Loucy (cell line): ENCODE measurements around the gene SLC2A1.

Experiments used
- H2AFZ ChIP-seq: fragments of 200-600 bp; sonication (generic); 2 replicates; pipeline ENCODE4 v1.6.0; 2016; ENCODE audit warnings: antibody characterized with exemption, mild to moderate bottlenecking, low read length, moderate library complexity
- H3F3A ChIP-seq: fragments of 200-600 bp; 2 replicates; pipeline ENCODE4 v1.6.0; 2016; ENCODE audit warnings: antibody characterized with exemption, low read depth, mild to moderate bottlenecking
- H3K27me3 ChIP-seq: fragments of 200-600 bp; sonication (generic); 2 replicates; pipeline ENCODE4 v1.6.1; 2014; ENCODE audit warnings: low read length, mild to moderate bottlenecking; ENCODE audit not compliant: insufficient read depth, poor library complexity, severe bottlenecking
- H3K36me3 ChIP-seq: fragments of 200-600 bp; sonication (generic); 2 replicates; pipeline ENCODE4 v1.6.1; 2016; ENCODE audit warnings: low read length; ENCODE audit not compliant: insufficient read depth
- H3K4me1 ChIP-seq: fragments of 200-600 bp; sonication (generic); 2 replicates; pipeline ENCODE4 v1.5.1; 2014; ENCODE audit warnings: low read length, mild to moderate bottlenecking; ENCODE audit not compliant: insufficient read depth, poor library complexity, severe bottlenecking
- H3K4me2 ChIP-seq: fragments of 200-600 bp; sonication (generic); 2 replicates; pipeline ENCODE4 v1.6.0; 2014; ENCODE audit warnings: antibody characterized with exemption, low read length, low read depth, mild to moderate bottlenecking; ENCODE audit not compliant: poor library complexity, severe bottlenecking
- H3K4me3 ChIP-seq: fragments of 200-600 bp; sonication (generic); 2 replicates; pipeline ENCODE4 v1.5.1; 2014; ENCODE audit warnings: low read length, mild to moderate bottlenecking, mixed read lengths; ENCODE audit not compliant: poor library complexity, severe bottlenecking
- H3K79me2 ChIP-seq: fragments of 200-600 bp; sonication (generic); 2 replicates; pipeline ENCODE4 v1.6.1; 2014; ENCODE audit warnings: low read length; ENCODE audit not compliant: insufficient read depth
- H3K9ac ChIP-seq: fragments of 200-600 bp; sonication (generic); 2 replicates; pipeline ENCODE4 v1.6.0; 2014; ENCODE audit warnings: mild to moderate bottlenecking, low read depth, low read length, moderate library complexity; ENCODE audit not compliant: poor library complexity, severe bottlenecking
- H3K9me2 ChIP-seq: fragments of 200-600 bp; sonication (generic); replicated peaks from 2 replicates; pipeline ENCODE4 v1.6.1; 2016; ENCODE audit warnings: low read depth, low read length, mixed read lengths
- H3K9me3 ChIP-seq: fragments of 200-600 bp; sonication (generic); 2 replicates; pipeline ENCODE4 v1.6.1; 2014; ENCODE audit warnings: mild to moderate bottlenecking, antibody characterized with exemption, low read length, low read depth; ENCODE audit not compliant: insufficient read depth
- H4K20me1 ChIP-seq: fragments of 200-600 bp; sonication (generic); 2 replicates; pipeline ENCODE4 v1.6.0; 2014; ENCODE audit warnings: antibody characterized with exemption, low read length, mild to moderate bottlenecking; ENCODE audit not compliant: insufficient read depth, poor library complexity, severe bottlenecking
- CTCF ChIP-seq: fragments of 200-600 bp; sonication (generic); conservative IDR thresholded peaks from 2 replicates; pipeline ENCODE4 v1.5.1; 2014; ENCODE audit warnings: mild to moderate bottlenecking, antibody characterized with exemption, low read length
- EZH2phosphoT487 ChIP-seq: fragments of 200-600 bp; IDR thresholded peaks from 2 replicates; pipeline ENCODE4 v1.6.1; 2018; ENCODE audit warnings: antibody characterized with exemption, mild to moderate bottlenecking, moderate library complexity, borderline replicate concordance

The SLC2A1 gene

GRCh38 chr1:43004587-43005459, 46.2 kb upstream of the SLC2A1 start:
- H3K27me3 ChIP-seq, result no peaks in the 10 kb centered on the region
- no peak overlapping the region for H3K4me2 ChIP-seq
- H3K9me2 ChIP-seq, result no peaks in the 10 kb centered on the region
- no peak overlapping the region for H3K9ac ChIP-seq
- H2AFZ ChIP-seq, result no peak overlapping the region
- H3K9me3 ChIP-seq, result no peaks in the 10 kb centered on the region
- H3F3A ChIP-seq, result no peaks in the 10 kb centered on the region
- TF ChIP-seq CTCF, result no peak
- no peak for TF ChIP-seq EZH2phosphoT487
- peaks cover 11% of the 10 kb centered on the region for H3K4me1 ChIP-seq
- no peaks in the 10 kb centered on the region for H4K20me1 ChIP-seq
- no peaks in the 10 kb centered on the region for H3K79me2 ChIP-seq
- no peak overlapping the region for H3K4me3 ChIP-seq
- no peaks in the 10 kb centered on the region for H3K36me3 ChIP-seq

GRCh38 chr1:43002766-43003165, 44.1 kb upstream of the SLC2A1 start:
- Histone ChIP-seq H3K4me1 (no peaks in the 10 kb centered on the region), H3K36me3 (no peaks in the 10 kb centered on the region), H2AFZ (no peak overlapping the region), H3K9ac (no peak overlapping the region), H4K20me1 (no peaks in the 10 kb centered on the region), H3K79me2 (no peaks in the 10 kb centered on the region), H3K4me2 (no peak overlapping the region), H3K9me2 (no peaks in the 10 kb centered on the region), H3K9me3 (no peaks in the 10 kb centered on the region), H3K27me3 (no peaks in the 10 kb centered on the region), H3F3A (no peaks in the 10 kb centered on the region), H3K4me3 (no peak overlapping the region)
- TF ChIP-seq EZH2phosphoT487 (no peak), CTCF (no peak)

- Histone ChIP-seq H2AFZ (no peak overlapping the region), H3K9ac (no peak overlapping the region), H3K36me3 (no peaks in the 10 kb centered on the region), H4K20me1 (no peaks in the 10 kb centered on the region), H3K79me2 (no peaks in the 10 kb centered on the region), H3F3A (no peaks in the 10 kb centered on the region), H3K27me3 (no peaks in the 10 kb centered on the region), H3K4me3 (no peak overlapping the region), H3K4me2 (no peak overlapping the region), H3K9me2 (no peaks in the 10 kb centered on the region), H3K4me1 (no peaks in the 10 kb centered on the region), H3K9me3 (no peaks in the 10 kb centered on the region)
- TF ChIP-seq EZH2phosphoT487 (no peak), CTCF (no peak)
Observed at GRCh38 chr1:43002116-43002515, 43.4 kb upstream of the SLC2A1 start.
